OCI-LY7 (cell line): Measurements from ENCODE around the gene PHACTR3.

Experiments
- CTCF ChIP-seq: fragments of 200-600 bp; sonication (generic); conservative IDR thresholded peaks from 2 replicates; pipeline ENCODE4 v1.5.1; 2014; ENCODE audit warnings: mild to moderate bottlenecking, antibody characterized with exemption, low read length, moderate library complexity, mixed read lengths
- EZH2phosphoT487 ChIP-seq: fragments of 200-600 bp; sonication (generic); IDR thresholded peaks from 2 replicates; pipeline ENCODE4 v1.6.1; 2018; ENCODE audit warnings: low read depth, borderline replicate concordance, mild to moderate bottlenecking, mixed run types, antibody characterized with exemption, low read length, moderate library complexity, mixed read lengths

GRCh38 chr20:59662856-59663512 is 58.6 kb downstream of the PHACTR3 start:
- TF ChIP-seq CTCF (no peak), EZH2phosphoT487 (no peak)
